ENCODE measurements around the gene PACS2. TPM values are rescaled to one million over a fixed set of nuclear protein-coding genes. Genes with fewer than 3 reads are reported as not detected.

Gene PACS2
- total and polyA plus RNA-seq, 5 donors from 2014 or later = 0.72 to 64.0 (median 2.1) TPM

DNA sequence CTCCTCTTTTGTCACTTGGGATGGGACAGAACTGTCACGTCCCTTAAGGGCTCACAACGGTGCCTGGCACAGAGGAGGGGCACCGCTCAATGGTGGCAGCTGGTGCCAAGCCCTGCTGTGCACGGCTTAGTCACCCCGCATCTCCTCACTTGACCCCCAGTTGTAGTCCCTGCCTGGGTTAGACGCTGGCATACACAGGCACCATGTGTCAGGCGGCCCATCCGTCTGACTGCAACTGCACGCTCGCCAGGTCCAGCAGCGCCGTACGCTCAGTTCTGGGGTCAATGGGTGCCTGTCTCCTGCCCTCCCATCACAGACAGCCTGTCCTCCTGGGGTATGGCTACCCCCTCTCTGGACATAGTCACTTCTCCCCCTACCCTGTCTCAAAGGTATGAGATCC, 1.6 kb upstream of the PACS2 start:
- Mint-ChIP-seq H3K4me1 (peaks cover 0 to 26% (median 10%) of the 10 kb centered on the region in 4 donors), H3K27ac (peak overlapping the region in 2 of 3 donors; percentile 83 to 87), H3K4me3 (peak overlapping the region in 3 of 4 donors; percentile 86 to 91 (median 88)), H3K36me3 (no peaks in the 10 kb centered on the region), H3K9me3 (no peaks in the 10 kb centered on the region), H3K27me3 (no peaks in the 10 kb centered on the region)
- ATAC-seq (ENCODE audit: low read depth in 2 of 2) = no peak
- DNase-seq = no peak
- no peak overlapping the region for H3K4me3 ChIP-seq (ENCODE audit: low read depth, low read length)
- H3K27me3 ChIP-seq (ENCODE audit: control insufficient read depth, insufficient read depth, low read length) = no peaks in the 10 kb centered on the region
- no peaks in the 10 kb centered on the region for H3K9me3 ChIP-seq (ENCODE audit: control insufficient read depth in 2 of 2, low read length in 2 of 2)
- H3K4me1 ChIP-seq (ENCODE audit: control insufficient read depth, insufficient read depth, low read length, poor library complexity, severe bottlenecking) = peaks cover 23% of the 10 kb centered on the region
- H3K36me3 ChIP-seq (ENCODE audit: control insufficient read depth, insufficient read depth, low read length) = no peaks in the 10 kb centered on the region
- no peak overlapping the region for H3K27ac ChIP-seq (ENCODE audit: insufficient read depth, low read length, poor library complexity, severe bottlenecking)

DNA sequence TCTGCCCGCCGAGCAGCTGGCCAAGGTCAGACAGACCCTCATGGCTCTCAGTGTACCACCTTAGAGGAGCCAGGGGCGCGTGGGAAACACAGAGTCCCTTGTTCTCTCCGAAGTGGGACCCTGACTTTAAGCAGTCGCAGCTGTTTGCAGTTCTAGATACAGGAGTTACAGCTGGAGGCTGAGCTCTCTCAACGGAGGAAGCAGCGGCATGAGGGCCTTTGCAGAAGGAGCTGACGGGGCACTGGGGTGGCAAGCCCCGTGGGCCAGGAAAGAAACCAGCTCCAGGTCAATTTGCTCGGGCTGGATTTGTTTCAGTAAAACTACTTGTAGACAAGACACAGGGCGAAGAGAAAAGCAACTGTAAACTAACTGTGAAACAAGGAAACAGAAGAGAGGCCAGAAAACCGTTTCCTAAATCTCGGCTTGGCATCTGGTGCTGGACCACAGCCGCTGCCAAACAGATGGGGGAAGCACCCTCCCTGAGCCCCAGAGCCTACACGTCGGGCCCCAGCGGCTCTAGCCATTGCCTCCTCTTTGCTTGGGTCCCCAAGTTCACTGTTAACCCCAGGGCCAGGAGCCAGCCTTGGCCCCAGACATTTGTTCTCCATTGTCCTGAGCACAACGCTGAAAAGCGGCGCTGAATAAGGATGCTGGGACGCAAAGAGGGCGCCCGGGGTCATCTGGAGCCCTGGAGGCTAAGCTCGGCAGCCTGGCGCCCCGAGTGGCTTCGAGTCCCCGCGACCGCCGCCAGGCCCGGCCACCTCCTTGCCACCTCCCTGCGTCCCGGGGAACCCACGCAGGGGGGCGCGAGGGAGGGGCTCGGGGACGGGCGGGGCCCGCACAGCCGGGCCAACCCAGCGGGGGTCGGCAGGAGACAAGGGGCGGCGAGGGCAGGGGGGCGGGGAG, 914 bp upstream of the PACS2 start:
- peak overlapping the region; percentile 14 to 91 (median 87) for H3K4me3 Mint-ChIP-seq
- DNase-seq (peak in 1 of 3 donors; percentile 43), ATAC-seq (ENCODE audit: low read depth in 2 of 2) (peak in 1 of 2 donors; percentile 7)
- Histone ChIP-seq H3K4me1 (ENCODE audit: control insufficient read depth, insufficient read depth, low read length, poor library complexity, severe bottlenecking) (peaks cover 23% of the 10 kb centered on the region), H3K36me3 (ENCODE audit: control insufficient read depth, insufficient read depth, low read length) (no peaks in the 10 kb centered on the region), H3K27me3 (ENCODE audit: control insufficient read depth, insufficient read depth, low read length) (no peaks in the 10 kb centered on the region), H3K9me3 (ENCODE audit: control insufficient read depth in 2 of 2, low read length in 2 of 2) (no peaks in the 10 kb centered on the region), H3K4me3 (ENCODE audit: low read depth, low read length) (no peak overlapping the region), H3K27ac (ENCODE audit: insufficient read depth, low read length, poor library complexity, severe bottlenecking) (peak overlapping the region; percentile 76)
- H3K9me3 Mint-ChIP-seq = no peaks in the 10 kb centered on the region
- H3K36me3 Mint-ChIP-seq = no peaks in the 10 kb centered on the region
- H3K27ac Mint-ChIP-seq = peak overlapping the region; percentile 83 to 87 (median 86)
- H3K27me3 Mint-ChIP-seq = no peaks in the 10 kb centered on the region
- peaks cover 0 to 27% (median 10%) of the 10 kb centered on the region in 4 donors for H3K4me1 Mint-ChIP-seq

DNA sequence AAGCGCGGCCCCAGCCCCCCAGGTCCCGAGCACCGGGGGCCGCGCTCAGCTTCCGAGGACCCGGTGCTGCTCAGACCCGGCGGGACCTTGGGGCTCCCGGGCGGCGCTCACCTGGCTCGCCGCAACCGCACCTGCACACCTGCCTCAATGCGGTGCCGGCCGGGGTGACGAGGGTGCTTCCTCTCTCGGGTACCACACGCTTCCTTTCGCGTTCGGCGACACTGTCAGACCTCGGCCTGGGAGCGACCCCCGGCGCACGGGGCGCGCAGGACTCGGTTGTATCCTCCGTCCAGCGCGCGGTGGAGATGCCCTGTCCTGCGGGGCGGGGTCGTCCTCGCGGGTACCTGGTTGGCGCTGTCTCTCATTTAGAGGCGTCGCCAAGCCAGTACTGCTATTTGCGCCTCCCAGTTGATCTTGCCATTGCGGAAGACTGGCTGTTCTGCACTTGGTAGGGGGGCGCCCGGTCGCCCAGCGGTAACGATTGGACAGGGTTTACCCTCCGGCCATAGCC, 718 bp downstream of the PACS2 start:
- H3K27ac ChIP-seq (ENCODE audit: insufficient read depth, low read length, poor library complexity, severe bottlenecking) = peak overlapping the region; percentile 49
- H3K36me3 ChIP-seq (ENCODE audit: control insufficient read depth, insufficient read depth, low read length) = no peaks in the 10 kb centered on the region
- H3K27me3 ChIP-seq (ENCODE audit: control insufficient read depth, insufficient read depth, low read length) = no peaks in the 10 kb centered on the region
- H3K27ac Mint-ChIP-seq = peak overlapping the region in 2 of 3 donors; percentile 44 to 91
- no peaks in the 10 kb centered on the region for H3K9me3 Mint-ChIP-seq
- no peaks in the 10 kb centered on the region for H3K9me3 ChIP-seq (ENCODE audit: control insufficient read depth in 2 of 2, low read length in 2 of 2)
- H3K4me3 Mint-ChIP-seq = peak overlapping the region; percentile 86 to 97 (median 94)
- peak overlapping the region; percentile 55 for H3K4me3 ChIP-seq (ENCODE audit: low read depth, low read length)
- no peaks in the 10 kb centered on the region for H3K27me3 Mint-ChIP-seq
- peak; percentile 51 to 70 (median 59) for DNase-seq
- no peaks in the 10 kb centered on the region for H3K36me3 Mint-ChIP-seq
- ATAC-seq (ENCODE audit: low read depth in 2 of 2) = peak; percentile 21 to 40
- peaks cover 0 to 30% (median 13%) of the 10 kb centered on the region in 4 donors for H3K4me1 Mint-ChIP-seq
- H3K4me1 ChIP-seq (ENCODE audit: control insufficient read depth, insufficient read depth, low read length, poor library complexity, severe bottlenecking) = peaks cover 23% of the 10 kb centered on the region

DNA sequence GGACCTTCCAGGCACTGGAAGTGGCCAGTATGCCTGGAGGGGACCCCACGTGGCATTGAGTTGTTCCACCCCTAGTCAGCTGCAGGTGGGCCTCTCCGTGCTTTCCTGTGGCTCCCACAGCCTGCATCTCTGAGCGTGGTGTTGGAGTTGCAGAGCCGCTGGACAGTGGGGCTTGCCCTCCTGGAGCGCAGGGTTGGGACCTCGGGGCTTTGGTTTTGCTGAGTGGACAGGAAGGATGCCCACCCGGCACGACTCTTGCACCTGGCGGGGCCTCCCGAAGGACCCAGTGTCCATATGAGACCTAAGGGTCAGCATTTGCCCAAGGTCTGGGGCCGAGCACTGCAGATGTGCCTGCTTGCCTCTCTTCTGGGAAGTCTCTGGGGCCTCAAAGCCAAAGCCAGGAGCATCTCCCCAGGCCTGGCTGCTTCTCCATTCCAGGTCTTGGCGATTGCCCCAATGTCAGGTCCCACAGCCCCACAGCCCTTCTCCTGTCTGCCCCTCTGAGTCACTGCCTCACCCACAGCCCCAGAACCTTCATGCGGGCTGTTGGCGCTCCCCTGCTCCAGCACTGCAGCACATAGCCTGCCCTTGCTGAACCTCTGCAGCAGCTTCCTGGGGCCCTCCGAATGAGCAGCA, 1.5 kb downstream of the PACS2 start:
- no peaks in the 10 kb centered on the region for H3K9me3 Mint-ChIP-seq
- H3K27me3 Mint-ChIP-seq = no peaks in the 10 kb centered on the region
- Histone ChIP-seq H3K4me1 (ENCODE audit: control insufficient read depth, insufficient read depth, low read length, poor library complexity, severe bottlenecking) (peaks cover 23% of the 10 kb centered on the region), H3K27me3 (ENCODE audit: control insufficient read depth, insufficient read depth, low read length) (no peaks in the 10 kb centered on the region), H3K27ac (ENCODE audit: insufficient read depth, low read length, poor library complexity, severe bottlenecking) (no peak overlapping the region), H3K9me3 (ENCODE audit: control insufficient read depth in 2 of 2, low read length in 2 of 2) (no peaks in the 10 kb centered on the region), H3K36me3 (ENCODE audit: control insufficient read depth, insufficient read depth, low read length) (no peaks in the 10 kb centered on the region), H3K4me3 (ENCODE audit: low read depth, low read length) (peak overlapping the region; percentile 55)
- no peak for ATAC-seq (ENCODE audit: low read depth in 2 of 2)
- DNase-seq = no peak
- H3K27ac Mint-ChIP-seq = peak overlapping the region in 2 of 3 donors; percentile 44 to 91
- peaks cover 1% of the 10 kb centered on the region for H3K36me3 Mint-ChIP-seq
- peaks cover 0 to 35% (median 13%) of the 10 kb centered on the region in 4 donors for H3K4me1 Mint-ChIP-seq
- H3K4me3 Mint-ChIP-seq = peak overlapping the region; percentile 86 to 97 (median 94)

DNA sequence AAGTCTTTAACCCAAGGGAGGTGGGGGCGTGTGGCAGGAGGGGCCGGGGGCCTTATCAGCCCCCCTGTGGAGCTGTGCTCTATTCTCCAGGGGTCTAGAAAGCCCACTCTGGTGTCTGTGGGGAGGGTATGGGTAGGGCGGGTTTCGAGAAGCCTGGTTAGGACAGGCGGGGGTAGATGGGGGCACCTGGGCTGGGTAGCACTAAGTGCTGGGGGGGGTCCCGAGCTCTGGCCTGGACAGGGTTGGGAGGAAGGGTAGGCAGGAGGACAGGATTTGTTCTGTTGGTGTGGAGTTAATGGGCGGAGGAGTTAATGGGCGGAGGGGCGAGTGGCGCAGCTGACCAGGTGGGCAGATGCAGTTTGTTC, 2.0 kb downstream of the PACS2 start:
- Histone ChIP-seq H3K9me3 (ENCODE audit: control insufficient read depth in 2 of 2, low read length in 2 of 2) (no peaks in the 10 kb centered on the region), H3K4me1 (ENCODE audit: control insufficient read depth, insufficient read depth, low read length, poor library complexity, severe bottlenecking) (peaks cover 23% of the 10 kb centered on the region), H3K36me3 (ENCODE audit: control insufficient read depth, insufficient read depth, low read length) (no peaks in the 10 kb centered on the region), H3K4me3 (ENCODE audit: low read depth, low read length) (no peak overlapping the region), H3K27ac (ENCODE audit: insufficient read depth, low read length, poor library complexity, severe bottlenecking) (no peak overlapping the region), H3K27me3 (ENCODE audit: control insufficient read depth, insufficient read depth, low read length) (no peaks in the 10 kb centered on the region)
- no peaks in the 10 kb centered on the region for H3K9me3 Mint-ChIP-seq
- H3K36me3 Mint-ChIP-seq = peaks cover 4% of the 10 kb centered on the region
- DNase-seq (no peak), ATAC-seq (ENCODE audit: low read depth in 2 of 2) (no peak)
- H3K4me3 Mint-ChIP-seq = peak overlapping the region; percentile 86 to 97 (median 94)
- peaks cover 0 to 35% (median 14%) of the 10 kb centered on the region in 4 donors for H3K4me1 Mint-ChIP-seq
- peak overlapping the region in 1 of 3 donors; percentile 65 for H3K27ac Mint-ChIP-seq
- no peaks in the 10 kb centered on the region for H3K27me3 Mint-ChIP-seq

DNA sequence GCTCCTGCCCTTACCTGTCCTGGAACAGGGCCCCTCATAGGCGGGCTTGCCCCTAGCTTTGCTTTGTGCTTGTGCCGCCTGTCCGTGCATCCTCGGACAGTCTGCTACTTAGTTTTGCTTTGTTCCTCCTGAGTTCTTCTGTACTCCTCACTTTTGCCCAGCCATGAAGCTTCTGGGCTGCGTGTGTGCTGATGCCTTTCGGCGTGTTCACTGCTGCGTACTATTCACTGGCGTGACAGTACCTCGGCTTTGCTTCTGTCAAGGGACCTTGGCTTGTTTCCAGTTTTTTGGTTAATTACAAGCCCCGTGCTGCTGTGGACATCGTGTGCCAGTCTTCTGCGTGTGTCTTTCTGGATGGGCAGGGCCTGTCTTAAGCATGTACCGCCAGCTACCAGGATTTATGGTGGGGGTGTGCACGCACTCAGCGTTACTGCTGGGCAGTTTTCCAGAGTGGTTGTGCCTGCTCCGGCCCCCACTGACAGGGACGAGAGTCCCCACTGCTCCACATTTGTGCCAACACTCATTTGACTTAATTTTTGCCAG, 2.5 kb downstream of the PACS2 start:
- H3K4me1 ChIP-seq (ENCODE audit: control insufficient read depth, insufficient read depth, low read length, poor library complexity, severe bottlenecking) = peaks cover 23% of the 10 kb centered on the region
- Mint-ChIP-seq H3K9me3 (no peaks in the 10 kb centered on the region), H3K36me3 (peaks cover 4% of the 10 kb centered on the region), H3K4me1 (peaks cover 0 to 35% (median 14%) of the 10 kb centered on the region in 4 donors), H3K27ac (peak overlapping the region in 1 of 3 donors; percentile 56), H3K4me3 (peak overlapping the region; percentile 41 to 97 (median 72)), H3K27me3 (no peaks in the 10 kb centered on the region)
- no peaks in the 10 kb centered on the region for H3K36me3 ChIP-seq (ENCODE audit: control insufficient read depth, insufficient read depth, low read length)
- no peak overlapping the region for H3K4me3 ChIP-seq (ENCODE audit: low read depth, low read length)
- no peaks in the 10 kb centered on the region for H3K27me3 ChIP-seq (ENCODE audit: control insufficient read depth, insufficient read depth, low read length)
- no peak overlapping the region for H3K27ac ChIP-seq (ENCODE audit: insufficient read depth, low read length, poor library complexity, severe bottlenecking)
- H3K9me3 ChIP-seq (ENCODE audit: control insufficient read depth in 2 of 2, low read length in 2 of 2) = no peaks in the 10 kb centered on the region
- DNase-seq = no peak
- ATAC-seq (ENCODE audit: low read depth in 2 of 2) = no peak

DNA sequence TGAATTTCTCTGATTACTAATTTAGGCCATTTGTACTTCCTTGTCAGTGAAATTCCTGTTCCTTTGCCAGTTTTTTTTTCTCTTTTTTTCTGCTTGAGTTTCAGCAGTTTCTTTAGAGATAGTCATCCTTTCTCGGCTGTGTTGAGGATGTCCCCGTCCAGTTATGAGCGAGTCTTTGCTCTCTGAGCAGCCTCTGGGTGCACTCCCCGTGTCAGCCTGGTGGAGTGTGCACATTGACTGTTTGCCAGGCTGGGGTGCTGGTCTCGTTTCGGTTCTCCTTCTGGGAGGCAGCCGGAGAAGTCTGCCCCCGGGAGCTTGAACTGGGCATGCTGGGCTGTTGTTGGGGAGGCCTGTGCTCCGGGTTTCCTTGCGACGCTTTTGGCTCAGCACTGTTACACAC, 3.0 kb downstream of the PACS2 start:
- H3K27ac ChIP-seq (ENCODE audit: insufficient read depth, low read length, poor library complexity, severe bottlenecking) = no peak overlapping the region
- Mint-ChIP-seq H3K4me1 (peaks cover 0 to 37% (median 15%) of the 10 kb centered on the region in 4 donors), H3K27me3 (no peaks in the 10 kb centered on the region), H3K27ac (peak overlapping the region in 2 of 3 donors; percentile 52 to 56), H3K4me3 (peak overlapping the region in 2 of 4 donors; percentile 35 to 36), H3K9me3 (no peaks in the 10 kb centered on the region), H3K36me3 (peaks cover 5% of the 10 kb centered on the region)
- no peaks in the 10 kb centered on the region for H3K27me3 ChIP-seq (ENCODE audit: control insufficient read depth, insufficient read depth, low read length)
- no peak for DNase-seq
- no peaks in the 10 kb centered on the region for H3K9me3 ChIP-seq (ENCODE audit: control insufficient read depth in 2 of 2, low read length in 2 of 2)
- ATAC-seq (ENCODE audit: low read depth in 2 of 2) = no peak
- peaks cover 23% of the 10 kb centered on the region for H3K4me1 ChIP-seq (ENCODE audit: control insufficient read depth, insufficient read depth, low read length, poor library complexity, severe bottlenecking)
- no peaks in the 10 kb centered on the region for H3K36me3 ChIP-seq (ENCODE audit: control insufficient read depth, insufficient read depth, low read length)
- no peak overlapping the region for H3K4me3 ChIP-seq (ENCODE audit: low read depth, low read length)

Data from CD4-positive, CD25-positive, alpha-beta regulatory T cell (primary cell).